Liver (tissue), 9 donors: ENCODE data around the gene C3orf20. TPM values are rescaled to one million over a fixed set of nuclear protein-coding genes. Genes with fewer than 3 reads are reported as not detected.

Experiments used
- DNase-seq: peaks from one replicate; pipeline ENCODE4 v3.0.0-alpha.2; 2017; ENCODE audit warnings: low spot score
- H3K27ac ChIP-seq, 2 donors: one replicate each; pipeline ENCODE4 v1.7.0; 2013; ENCODE audit warnings: inconsistent platforms in 2 of 2, low read length in 2 of 2, control low read depth in 1 of 2, low read depth in 1 of 2, mild to moderate bottlenecking in 1 of 2
- H3K27me3 ChIP-seq, 4 donors: one replicate each; pipeline versions ENCODE4 v1.6.1 to v1.7.0; 2013; ENCODE audit warnings: low read length in 3 of 4, inconsistent platforms in 1 of 4, mild to moderate bottlenecking in 1 of 4, moderate library complexity in 1 of 4; ENCODE audit not compliant: control insufficient read depth in 4 of 4, insufficient read depth in 4 of 4
- H3K36me3 ChIP-seq, 4 donors: one replicate each; pipeline versions ENCODE4 v1.6.1 to v1.7.0; 2013; ENCODE audit warnings: low read length in 3 of 4, mild to moderate bottlenecking in 3 of 4, low read depth in 1 of 4, moderate library complexity in 1 of 4; ENCODE audit not compliant: control insufficient read depth in 4 of 4, insufficient read depth in 3 of 4
- H3K4me1 ChIP-seq, 4 donors: one replicate each; pipeline versions ENCODE4 v1.6.1 to v1.7.0; 2013; ENCODE audit warnings: low read length in 3 of 4, mild to moderate bottlenecking in 3 of 4, moderate library complexity in 1 of 4; ENCODE audit not compliant: control insufficient read depth in 4 of 4, insufficient read depth in 4 of 4
- H3K4me3 ChIP-seq, 3 donors: one replicate each; pipeline versions ENCODE4 v1.6.1 to v1.7.0; 2013; ENCODE audit warnings: low read length in 3 of 3, control low read depth in 1 of 3, low read depth in 1 of 3, mild to moderate bottlenecking in 1 of 3
- H3K9ac ChIP-seq, 2 donors: one replicate each; pipeline ENCODE4 v1.7.0; 2013; ENCODE audit warnings: low read length in 2 of 2, mild to moderate bottlenecking in 2 of 2, moderate library complexity in 2 of 2, control low read depth in 1 of 2, low read depth in 1 of 2
- H3K9me3 ChIP-seq, 4 donors: one replicate each; pipeline versions ENCODE4 v1.6.1 to v1.7.0; 2013; ENCODE audit warnings: low read length in 3 of 4; ENCODE audit not compliant: control insufficient read depth in 4 of 4
- ATF3 ChIP-seq: IDR thresholded peaks from 2 replicates; pipeline ENCODE4 v1.6.1; 2016; ENCODE audit warnings: antibody characterized with exemption
- CTCF ChIP-seq: fragments of 150-350 bp; IDR thresholded peaks from 2 replicates; pipeline ENCODE4 v1.5.1; 2017; ENCODE audit warnings: improper control_type of control experiment, low read depth, low read length; ENCODE audit not compliant: missing input control
- EGR1 ChIP-seq, 2 donors: IDR thresholded peaks; 2 replicates each; pipeline ENCODE4 v1.6.1; 2016 to 2018; ENCODE audit warnings: antibody characterized with exemption in 2 of 2, low read depth in 2 of 2
- FOXA1 ChIP-seq: IDR thresholded peaks from 2 replicates; pipeline ENCODE4 v1.6.1; 2016; ENCODE audit warnings: antibody characterized with exemption
- FOXA2 ChIP-seq: IDR thresholded peaks from 2 replicates; pipeline ENCODE4 v1.6.1; 2016; ENCODE audit warnings: antibody characterized with exemption
- GABPA ChIP-seq, 2 donors: IDR thresholded peaks in 1 of 2; conservative IDR thresholded peaks in 1 of 2; 2 replicates each; pipeline ENCODE4 v1.6.1; 2016; ENCODE audit warnings: antibody characterized with exemption in 2 of 2, mild to moderate bottlenecking in 1 of 2, moderate library complexity in 1 of 2
- HNF4A ChIP-seq, 2 donors: conservative IDR thresholded peaks; 2 replicates each; pipeline ENCODE4 v1.6.1; 2016; ENCODE audit warnings: antibody characterized with exemption in 2 of 2, mild to moderate bottlenecking in 2 of 2
- HNF4G ChIP-seq: IDR thresholded peaks from 2 replicates; pipeline ENCODE4 v1.6.1; 2016; ENCODE audit warnings: antibody characterized with exemption
- JUND ChIP-seq, 2 donors: IDR thresholded peaks; 2 replicates each; pipeline ENCODE4 v1.6.1; 2016; ENCODE audit warnings: antibody characterized with exemption in 2 of 2
- MAX ChIP-seq: IDR thresholded peaks from 2 replicates; pipeline ENCODE4 v1.6.1; 2016; ENCODE audit warnings: antibody characterized with exemption
- NR2F2 ChIP-seq: IDR thresholded peaks from 2 replicates; pipeline ENCODE4 v1.6.1; 2016; ENCODE audit warnings: antibody characterized with exemption
- RAD21 ChIP-seq, 2 donors: IDR thresholded peaks; 2 replicates each; pipeline ENCODE4 v1.6.1; 2016; ENCODE audit warnings: antibody characterized with exemption in 2 of 2, mild to moderate bottlenecking in 2 of 2
- REST ChIP-seq: IDR thresholded peaks from 2 replicates; pipeline ENCODE4 v1.6.1; 2016; ENCODE audit warnings: antibody characterized with exemption, mild to moderate bottlenecking
- RXRA ChIP-seq, 2 donors: IDR thresholded peaks; 2 replicates each; pipeline ENCODE4 v1.6.1; 2017 to 2018; ENCODE audit warnings: antibody characterized with exemption in 2 of 2, mild to moderate bottlenecking in 1 of 2
- SP1 ChIP-seq: IDR thresholded peaks from 2 replicates; pipeline ENCODE4 v1.6.1; 2018; ENCODE audit warnings: antibody characterized with exemption, mild to moderate bottlenecking
- TAF1 ChIP-seq: conservative IDR thresholded peaks from 2 replicates; pipeline ENCODE4 v1.6.1; 2016; ENCODE audit warnings: antibody characterized with exemption, mild to moderate bottlenecking
- ZBTB33 ChIP-seq: IDR thresholded peaks from 2 replicates; pipeline ENCODE4 v1.6.1; 2016; ENCODE audit warnings: antibody characterized with exemption
- WGBS: extraction: QIAGEN DNeasy Blood & Tissue Kit; methylation state at CpG from one replicate; pipeline ENCODE4 v1.1.7; 2013; 5-methylcytosine and 5-hydroxymethylcytosine counted together
- polyA plus RNA-seq, 2 donors: library from polyadenylated mRNA; stranded (reverse) in 1 of 2; unstranded in 1 of 2; fragments of 200-250 nt in 1 of 2; fragments of >200 nt in 1 of 2; fragmentation: Nextera tagmentation in 1 of 2; extraction: Ambion mirVana in 1 of 2; gene quantifications; one replicate each; pipeline versions ENCODE4 v1.2.1 to v1.2.3, GENCODE V29; 2013 to 2015
- total RNA-seq, 2 donors: library from RNA; depleted of rRNA; stranded (reverse); fragments of >200 nt; gene quantifications; one replicate each; pipeline ENCODE4 v1.2.3, GENCODE V29; 2014
- donor health status: healthy.
- donor health status: healthy.
- donor health status: healthy.
- donor health status: healthy.
- donor health status: healthy.

Gene C3orf20
- total and polyA plus RNA-seq, 4 donors = 0.05 to 0.08 TPM; not detected in 2

GRCh38 chr3:14793126-14793857 is 118.4 kb downstream of the C3orf20 start:
- H3K4me1 ChIP-seq = peaks cover 0 to 6% (median 3%) of the 10 kb centered on the region in 4 donors
- TF ChIP-seq RXRA (IDR thresholded peaks at IDR 0.05) (no peak), RAD21 (IDR thresholded peaks at IDR 0.05) (peak in 1 of 2 donors; percentile 18)
- no peaks in the 10 kb centered on the region for H3K36me3 ChIP-seq
- no peaks in the 10 kb centered on the region for H3K27me3 ChIP-seq
- no peak overlapping the region for H3K4me3 ChIP-seq
- no peak for DNase-seq
- H3K9me3 ChIP-seq = no peaks in the 10 kb centered on the region
- no peak overlapping the region for H3K9ac ChIP-seq
- no peak overlapping the region for H3K27ac ChIP-seq
- WGBS = 73% methylated on average over 15 of the region's 15 CpGs

GRCh38 chr3:14793858-14794234 is 118.9 kb downstream of the C3orf20 start:
- Histone ChIP-seq H3K36me3 (no peaks in the 10 kb centered on the region), H3K27me3 (no peaks in the 10 kb centered on the region), H3K9me3 (no peaks in the 10 kb centered on the region), H3K9ac (no peak overlapping the region), H3K4me3 (no peak overlapping the region), H3K27ac (no peak overlapping the region), H3K4me1 (peaks cover 0 to 6% (median 3%) of the 10 kb centered on the region in 4 donors)
- DNase-seq = no peak
- WGBS = 80% methylated on average over 5 of the region's 5 CpGs
- no peak for TF ChIP-seq RAD21 (IDR thresholded peaks at IDR 0.05)
- TF ChIP-seq NR2F2 = no peak
- no peak for TF ChIP-seq JUND (IDR thresholded peaks at IDR 0.05)
- no peak for TF ChIP-seq MAX
- TF ChIP-seq ZBTB33 = no peak
- TF ChIP-seq ATF3 = no peak
- TF ChIP-seq HNF4G = no peak
- no peak for TF ChIP-seq RXRA (IDR thresholded peaks at IDR 0.05)
- no peak for TF ChIP-seq EGR1 (IDR thresholded peaks at IDR 0.05; ENCODE audit: low read depth in 2 of 2)
- TF ChIP-seq CTCF = no peak
- TF ChIP-seq GABPA (IDR thresholded peaks at IDR 0.05 in 1 of 2, conservative IDR thresholded peaks at IDR 0.05 in 1 of 2) = no peak
- no peak for TF ChIP-seq SP1
- TF ChIP-seq FOXA2 = no peak
- TF ChIP-seq TAF1 = no peak
- no peak for TF ChIP-seq REST
- no peak for TF ChIP-seq FOXA1
- no peak for TF ChIP-seq HNF4A (conservative IDR thresholded peaks at IDR 0.05)
